Gastrocnemius medialis (tissue), 4 donors: ENCODE results near the gene UBE2G2.

Experiments
- CTCF ChIP-seq, 5 experiments: fragments of 450-650 bp in 3 of 5; fragments of 200-600 bp in 2 of 5; sonication (generic) in 2 of 5; IDR thresholded peaks in 4 of 5; conservative IDR thresholded peaks in 1 of 5; 1 replicate in 4 of 5; 2 replicates in 1 of 5; pipeline ENCODE4 v1.5.1; 2016 to 2019; ENCODE audit warnings: antibody characterized with exemption in 5 of 5, mild to moderate bottlenecking in 3 of 5, moderate library complexity in 3 of 5
- POLR2A ChIP-seq, 2 donors: fragments of 450-650 bp; IDR thresholded peaks; one replicate each; pipeline ENCODE4 v1.6.1; 2017; ENCODE audit warnings: antibody characterized with exemption in 2 of 2, mild to moderate bottlenecking in 2 of 2, moderate library complexity in 2 of 2

DNA sequence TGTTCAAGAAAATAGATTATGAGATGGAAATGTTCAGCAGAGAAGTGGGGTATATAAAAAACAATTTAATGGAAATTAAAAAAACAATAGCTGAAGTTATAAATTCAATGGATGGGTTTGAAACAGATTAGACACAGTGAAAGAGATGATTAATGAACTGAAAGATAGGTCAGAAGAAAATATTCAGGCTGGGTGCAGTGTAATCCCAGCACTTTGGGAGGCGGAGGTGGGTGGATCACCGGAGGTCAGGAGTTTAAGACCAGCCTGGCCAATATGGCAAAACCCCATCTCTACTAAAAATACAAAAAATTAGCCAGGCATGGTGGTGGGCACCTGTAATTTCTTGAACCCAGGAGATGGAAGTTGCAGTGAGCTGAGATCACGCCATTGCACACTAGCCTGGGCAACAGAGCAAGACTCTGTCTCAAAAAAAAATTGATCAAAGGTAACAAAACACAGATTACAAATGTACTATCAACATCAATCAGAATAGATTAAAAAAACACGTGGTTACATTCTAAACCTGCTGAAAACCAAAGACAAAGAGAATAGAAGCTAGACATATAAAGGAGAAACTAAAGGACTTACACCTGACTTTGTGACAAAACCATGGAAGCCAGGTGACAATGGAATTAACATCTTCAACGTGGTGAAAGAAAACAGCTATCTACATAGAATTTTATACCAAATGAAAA is 21.0 kb upstream of the UBE2G2 start:
- TF ChIP-seq CTCF (IDR thresholded peaks at IDR 0.05 in 4 of 5, conservative IDR thresholded peaks at IDR 0.05 in 1 of 5): no peak
- TF ChIP-seq POLR2A (IDR thresholded peaks at IDR 0.05): no peak
